Mesendoderm (in vitro differentiated cells): ENCODE measurements around the gene POLQ. TPM values are rescaled to one million over a fixed set of nuclear protein-coding genes. Genes with fewer than 3 reads are reported as not detected.
A peak's percentile ranks its signal among the peaks of the same experiment; 100 is the strongest.
"Not testable (repeated sequence)": the region's sequence is repeated elsewhere in the genome, so short reads cannot be mapped to it uniquely, and the experiment has no call there.

Experiments
- DNase-seq: peaks from one replicate; pipeline ENCODE4 v3.0.0; 2013
- H2AK5ac ChIP-seq: 2 replicates; pipeline ENCODE4 v1.6.1; 2013; ENCODE audit warnings: low read length, inconsistent platforms
- H2BK120ac ChIP-seq: 2 replicates; pipeline ENCODE4 v1.6.1; 2013; ENCODE audit warnings: low read depth, mild to moderate bottlenecking, low read length, moderate library complexity, mixed read lengths
- H2BK15ac ChIP-seq: replicated peaks from 2 replicates; pipeline ENCODE4 v1.6.1; 2013; ENCODE audit warnings: low read depth, mild to moderate bottlenecking, moderate library complexity
- H2BK5ac ChIP-seq: 2 replicates; pipeline ENCODE4 v1.6.1; 2013; ENCODE audit warnings: low read length, inconsistent platforms
- H3K18ac ChIP-seq: 2 replicates; pipeline ENCODE4 v1.6.1; 2013; ENCODE audit warnings: mild to moderate bottlenecking, low read length, mixed read lengths
- H3K23ac ChIP-seq: one replicate; pipeline ENCODE4 v1.6.1; 2013; ENCODE audit warnings: low read length
- H3K27ac ChIP-seq: 2 replicates; pipeline ENCODE4 v1.5.1; 2013; ENCODE audit warnings: low read depth, mild to moderate bottlenecking, inconsistent platforms, low read length, moderate library complexity
- H3K27me3 ChIP-seq: 2 replicates; pipeline ENCODE4 v1.6.1; 2013; ENCODE audit warnings: low read length, control low read depth, mild to moderate bottlenecking, inconsistent platforms; ENCODE audit not compliant: insufficient read depth, poor library complexity
- H3K36me3 ChIP-seq: 2 replicates; pipeline ENCODE4 v1.6.1; 2013; ENCODE audit warnings: low read length, inconsistent platforms; ENCODE audit not compliant: control insufficient read depth, insufficient read depth
- H3K4ac ChIP-seq: one replicate; pipeline ENCODE4 v1.6.1; 2013; ENCODE audit warnings: low read depth, mild to moderate bottlenecking, low read length, moderate library complexity
- H3K4me1 ChIP-seq: 2 replicates; pipeline ENCODE4 v1.6.1; 2013; ENCODE audit warnings: low read depth, low read length, inconsistent platforms; ENCODE audit not compliant: control insufficient read depth
- H3K4me2 ChIP-seq: 2 replicates; pipeline ENCODE4 v1.6.1; 2013; ENCODE audit warnings: low read length
- H3K4me3 ChIP-seq: 2 replicates; pipeline ENCODE4 v1.5.1; 2013; ENCODE audit warnings: mild to moderate bottlenecking, low read length
- H3K56ac ChIP-seq: one replicate; pipeline ENCODE4 v1.6.1; 2013; ENCODE audit warnings: low read length
- H3K79me1 ChIP-seq: 2 replicates; pipeline ENCODE4 v1.6.1; 2013; ENCODE audit warnings: low read length, inconsistent platforms
- H3K79me2 ChIP-seq: 2 replicates; pipeline ENCODE4 v1.6.1; 2013; ENCODE audit warnings: mild to moderate bottlenecking, low read length; ENCODE audit not compliant: control insufficient read depth, insufficient read depth
- H3K9ac ChIP-seq: 2 replicates; pipeline ENCODE4 v1.6.1; 2013; ENCODE audit warnings: low read length, inconsistent platforms
- H4K5ac ChIP-seq: one replicate; pipeline ENCODE4 v1.6.1; 2013; ENCODE audit warnings: low read length
- H4K8ac ChIP-seq: one replicate; pipeline ENCODE4 v1.6.1; 2013; ENCODE audit warnings: low read depth, mild to moderate bottlenecking, control low read depth, low read length, moderate library complexity
- WGBS: extraction: QIAGEN DNeasy Blood & Tissue Kit; methylation state at CpG from one replicate; pipeline ENCODE4 v1.1.7; 2013; ENCODE audit warnings: low lambda C conversion rate, missing lambda C conversion rate; ENCODE audit not compliant: insufficient coverage; ENCODE audit errors: extremely low coverage; 5-methylcytosine and 5-hydroxymethylcytosine counted together
- polyA plus RNA-seq, 2 experiments: library from polyadenylated mRNA; stranded (reverse); fragments of 200-250 nt; gene quantifications; one replicate each; pipeline ENCODE4 v1.2.3, GENCODE V29; 2013

Gene POLQ
- polyA plus RNA-seq (2013, experiment 1 of 2), result 4.6 TPM
- polyA plus RNA-seq (2013, experiment 2 of 2), result 4.7 TPM

DNA sequence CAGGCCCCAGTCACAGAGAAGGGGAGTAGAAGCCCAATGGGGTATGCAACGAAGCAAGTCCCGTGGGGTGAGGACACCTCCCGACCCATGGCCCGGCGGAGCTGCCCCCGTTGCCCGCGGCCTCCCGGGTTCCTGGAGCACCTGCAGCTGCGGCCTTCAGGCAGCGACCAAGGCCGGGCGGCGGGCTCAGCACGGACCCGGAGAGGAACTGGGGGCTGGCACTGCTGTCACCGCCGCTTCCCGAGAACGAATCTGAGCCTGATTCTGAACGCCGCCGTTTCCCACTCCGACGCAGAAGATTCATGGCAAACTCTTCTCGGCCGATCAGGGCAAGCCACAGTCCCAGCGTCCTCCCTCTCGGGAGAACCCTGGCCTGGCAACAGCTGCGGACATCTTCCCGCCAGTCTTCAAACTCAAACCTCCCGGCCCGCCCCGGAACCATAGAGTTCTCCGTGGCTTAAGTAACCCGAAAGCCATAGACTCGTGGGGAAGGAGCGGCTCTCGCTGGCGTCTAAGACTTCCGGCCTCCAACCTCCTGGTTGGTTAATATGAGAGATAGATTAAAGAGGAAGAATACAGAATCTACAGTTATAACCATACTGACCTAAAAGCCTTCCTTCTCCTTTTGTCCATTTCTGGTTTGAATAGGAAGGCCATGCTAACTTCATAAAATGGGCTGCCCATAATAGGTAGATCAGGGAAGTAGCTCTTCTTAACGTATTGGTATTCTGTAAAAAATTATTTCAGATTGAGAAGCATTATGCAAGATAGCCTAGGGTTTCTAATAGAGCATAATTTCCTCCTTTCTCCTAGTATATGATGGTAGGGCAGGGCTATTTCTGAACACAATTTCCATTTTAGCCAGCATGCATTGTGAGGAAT lies at the start of gene POLQ:
TSS of gene POLQ (minus strand) at position 415 of the 882 bp plus-strand sequence. CDS start at position 304, 111 bp downstream.
- Histone ChIP-seq H3K23ac (no peak within 1 kb of the TSS), H3K9ac (peak within 1 kb of the TSS; percentile 86), H3K4ac (no peak within 1 kb of the TSS), H2BK5ac (no peak within 1 kb of the TSS), H4K8ac (peak within 1 kb of the TSS; percentile 81), H3K27me3 (no peaks in the 10 kb centered on the region), H4K5ac (peak within 1 kb of the TSS; percentile 10), H3K18ac (peak within 1 kb of the TSS; percentile 39), H3K27ac (no peak within 1 kb of the TSS), H2AK5ac (no peak within 1 kb of the TSS), H3K4me1 (no peaks in the 10 kb centered on the region), H3K79me1 (peaks cover 2% of the 10 kb centered on the region), H2BK15ac (peak within 1 kb of the TSS; percentile 45), H2BK120ac (no peak within 1 kb of the TSS), H3K79me2 (peaks cover 10% of the 10 kb centered on the region), H3K4me2 (peak within 1 kb of the TSS; percentile 79), H3K36me3 (no peaks in the 10 kb centered on the region), H3K4me3 (peak within 1 kb of the TSS; percentile 80), H3K56ac (peak within 1 kb of the TSS; percentile 91)
- WGBS, result no CpG with 5 or more reads among the region's 42 CpGs
- DNase-seq, result peak; percentile 97

DNA sequence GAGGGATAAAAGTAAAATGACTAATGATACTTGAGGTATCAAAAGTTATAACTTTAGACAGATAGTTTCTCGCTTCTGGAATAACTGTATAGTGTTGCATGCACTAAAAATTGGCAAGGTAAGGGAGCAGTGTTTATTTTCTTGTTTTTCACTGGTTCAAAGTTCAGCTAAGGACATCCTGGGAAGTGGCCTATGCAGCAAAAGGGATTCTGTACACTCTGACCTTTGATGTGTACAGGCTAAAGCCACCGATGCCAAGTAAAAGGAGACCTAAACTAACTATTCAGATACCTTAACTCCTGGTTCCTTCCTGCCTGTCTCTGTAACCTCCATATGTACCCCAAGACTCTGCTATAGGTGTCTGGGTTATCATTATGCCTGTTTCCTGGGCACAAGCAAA lies 49.1 kb upstream of the POLQ start:
- Histone ChIP-seq H3K27ac (no peak overlapping the region), H2BK5ac (no peak overlapping the region), H4K8ac (no peak overlapping the region), H3K56ac (no peak overlapping the region), H3K4ac (no peak overlapping the region), H3K9ac (no peak overlapping the region), H3K23ac (no peak overlapping the region), H3K4me1 (peaks cover 4% of the 10 kb centered on the region), H3K36me3 (no peaks in the 10 kb centered on the region), H4K5ac (no peak overlapping the region), H3K27me3 (no peaks in the 10 kb centered on the region), H2BK15ac (no peak overlapping the region), H2BK120ac (no peak overlapping the region), H3K79me1 (no peaks in the 10 kb centered on the region), H3K18ac (no peak overlapping the region), H3K79me2 (no peaks in the 10 kb centered on the region), H2AK5ac (no peak overlapping the region), H3K4me3 (no peak overlapping the region), H3K4me2 (no peak overlapping the region)
- DNase-seq, result no peak
- WGBS, result no CpG with 5 or more reads among the region's 2 CpGs

DNA sequence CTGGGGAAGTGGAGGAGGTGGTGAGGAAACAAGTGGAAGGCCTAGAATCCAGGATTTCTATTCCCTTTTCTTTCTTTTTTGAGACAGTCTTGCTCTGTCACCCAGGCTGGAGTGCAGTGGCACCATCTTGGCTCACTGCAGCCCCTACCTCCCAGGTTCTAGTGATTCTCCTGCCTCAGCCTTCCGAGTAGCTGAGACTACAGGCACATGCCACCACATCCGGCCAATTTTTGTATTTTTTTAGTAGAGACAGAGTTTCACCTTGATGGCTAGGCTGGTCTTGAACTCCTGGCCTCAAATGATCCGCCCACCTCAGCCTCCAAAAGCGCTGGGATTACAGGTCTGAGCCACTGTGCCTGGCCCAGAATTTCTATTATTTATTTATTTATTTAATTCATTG lies 48.0 kb upstream of the POLQ start:
- no CpG with 5 or more reads among the region's 4 CpGs for WGBS
- DNase-seq, result not testable (repeated sequence)

DNA sequence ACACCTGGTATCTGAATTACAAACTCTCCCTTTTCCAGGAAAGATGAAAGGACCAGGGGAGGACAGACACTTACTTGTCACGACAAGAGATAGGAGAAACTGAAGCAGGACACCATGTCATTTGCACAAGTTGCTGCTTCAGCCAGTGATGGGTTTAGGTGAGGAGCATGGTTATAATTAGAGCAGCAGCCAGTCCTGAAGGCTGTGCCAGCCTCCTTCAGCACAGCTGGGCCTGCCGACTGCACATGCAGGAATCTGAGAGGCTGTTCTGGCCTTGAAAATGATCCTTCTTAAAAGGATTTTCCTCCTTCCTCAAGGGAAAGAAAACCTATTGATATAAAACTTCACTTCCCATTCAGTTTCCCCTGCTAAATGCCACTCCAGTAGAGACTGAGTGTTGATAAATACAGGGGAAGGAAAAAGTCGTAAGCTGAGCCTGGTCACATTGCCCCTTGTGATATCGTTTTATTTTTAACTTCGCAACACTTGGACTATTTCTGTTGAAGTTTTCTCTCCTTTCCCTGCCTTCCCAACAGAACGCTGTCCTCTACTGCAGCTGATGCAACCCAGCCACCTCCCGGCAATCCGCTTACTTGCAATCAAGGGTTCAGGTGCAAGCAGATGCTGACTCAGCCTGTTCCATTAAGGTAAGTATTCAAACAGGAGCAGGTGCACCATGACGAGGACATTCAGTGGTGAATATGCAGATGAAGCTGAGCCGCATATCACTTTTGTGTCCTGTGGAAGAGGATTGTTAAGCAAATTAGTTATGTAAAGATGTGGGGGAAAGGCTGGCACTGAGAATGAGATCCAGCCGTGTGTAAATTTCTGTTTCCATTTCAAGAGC lies 47.3 kb upstream of the POLQ start, which contains the start of gene FBXO40:
TSS of gene FBXO40 (plus strand) at position 524 of the 847 bp plus-strand sequence. CDS start 27,197 bp downstream, outside the sequence.
- peaks cover 4% of the 10 kb centered on the region for H3K4me1 ChIP-seq
- no peak within 1 kb of the TSS for H2BK5ac ChIP-seq
- no peaks in the 10 kb centered on the region for H3K27me3 ChIP-seq
- H3K56ac ChIP-seq, result peak within 1 kb of the TSS; percentile 18
- H2BK15ac ChIP-seq, result no peak within 1 kb of the TSS
- H3K36me3 ChIP-seq, result no peaks in the 10 kb centered on the region
- H3K9ac ChIP-seq, result no peak within 1 kb of the TSS
- no peaks in the 10 kb centered on the region for H3K79me1 ChIP-seq
- no peak within 1 kb of the TSS for H4K5ac ChIP-seq
- H4K8ac ChIP-seq, result no peak within 1 kb of the TSS
- WGBS, result no CpG with 5 or more reads among the region's 11 CpGs
- H3K23ac ChIP-seq, result no peak within 1 kb of the TSS
- no peaks in the 10 kb centered on the region for H3K79me2 ChIP-seq
- DNase-seq, result peak; percentile 84
- H3K18ac ChIP-seq, result peak within 1 kb of the TSS; percentile 8
- no peak within 1 kb of the TSS for H3K4ac ChIP-seq
- H3K4me2 ChIP-seq, result no peak within 1 kb of the TSS
- H2AK5ac ChIP-seq, result no peak within 1 kb of the TSS
- H3K4me3 ChIP-seq, result no peak within 1 kb of the TSS
- H2BK120ac ChIP-seq, result no peak within 1 kb of the TSS
- H3K27ac ChIP-seq, result no peak within 1 kb of the TSS

More for the DNA sequence above, 48.0 kb upstream of the POLQ start:
- H3K4me1 ChIP-seq, H3K79me1 ChIP-seq, H3K18ac ChIP-seq, H3K27me3 ChIP-seq, H3K9ac ChIP-seq, H4K8ac ChIP-seq, H2BK15ac ChIP-seq, H2BK120ac ChIP-seq, H3K36me3 ChIP-seq, H4K5ac ChIP-seq, H3K4me3 ChIP-seq, H3K79me2 ChIP-seq, H3K56ac ChIP-seq, H2AK5ac ChIP-seq, H3K23ac ChIP-seq, H3K27ac ChIP-seq, H2BK5ac ChIP-seq, H3K4me2 ChIP-seq, H3K4ac ChIP-seq: not testable (repeated sequence)

DNA sequence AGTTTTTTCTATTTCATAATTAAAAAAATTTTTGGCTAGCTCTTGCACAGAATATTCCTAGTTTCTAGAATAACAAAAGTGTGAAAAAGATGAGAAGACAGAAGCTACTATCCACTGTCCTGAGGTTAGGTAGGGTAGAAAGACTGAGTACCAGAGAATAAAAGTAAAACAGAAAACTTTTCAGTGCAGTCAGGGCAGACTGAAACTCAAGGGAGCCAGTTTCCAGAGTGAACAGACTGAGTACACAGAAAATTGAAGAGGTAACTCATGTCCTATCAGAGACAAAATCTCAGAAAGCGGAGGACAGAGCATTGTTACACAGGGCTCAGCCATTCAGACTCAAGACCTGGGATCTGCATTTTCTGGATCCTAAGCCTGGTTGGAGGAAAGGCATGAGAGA lies 38.6 kb upstream of the POLQ start:
- Histone ChIP-seq H3K23ac (no peak overlapping the region), H3K4me3 (no peak overlapping the region), H3K4me2 (no peak overlapping the region), H3K56ac (no peak overlapping the region), H3K9ac (no peak overlapping the region), H3K36me3 (no peaks in the 10 kb centered on the region), H3K27me3 (no peaks in the 10 kb centered on the region), H4K8ac (no peak overlapping the region), H3K79me2 (no peaks in the 10 kb centered on the region), H2BK15ac (no peak overlapping the region), H3K4me1 (no peaks in the 10 kb centered on the region), H3K79me1 (no peaks in the 10 kb centered on the region), H2AK5ac (no peak overlapping the region), H4K5ac (no peak overlapping the region), H2BK120ac (no peak overlapping the region), H3K18ac (no peak overlapping the region), H3K27ac (no peak overlapping the region), H3K4ac (no peak overlapping the region), H2BK5ac (no peak overlapping the region)
- WGBS, result no CpG with 5 or more reads among the region's 1 CpG
- no peak for DNase-seq
